Hematopoietic multipotent progenitor cell treated with erythropoietin and hydrocortisone succinate and interleukin-3 and kit ligand, for 15 days (in vitro differentiated cells): Measurements from ENCODE around the gene TRMT1.

Source experiments
- DNase-seq: peaks from one replicate; pipeline ENCODE4 v3.0.0-alpha.2; 2015; ENCODE audit warnings: low spot score

The TRMT1 gene

DNA sequence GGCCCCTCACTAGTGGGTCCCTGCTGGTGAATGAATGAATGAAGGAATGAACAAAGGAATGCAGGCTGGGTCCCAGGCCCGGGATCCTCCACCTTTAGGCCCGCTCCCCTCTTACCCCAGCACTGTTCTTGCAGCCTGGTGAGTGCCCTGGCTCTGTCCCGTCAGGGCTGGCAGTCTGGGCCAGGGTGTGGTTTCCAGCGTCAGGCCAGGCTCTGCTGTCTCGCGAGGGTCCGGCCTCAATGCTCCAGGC is 14.2 kb downstream of the TRMT1 start:
- no peak for DNase-seq

- DNase-seq: no peak
Measured at GRCh38 chr19:13101590-13102415, 14.7 kb downstream of the TRMT1 start.

GRCh38 chr19:13100841-13101589 is 15.5 kb downstream of the TRMT1 start:
- peak; percentile 64 for DNase-seq

- DNase-seq: peak; percentile 50
Measured at GRCh38 chr19:13100031-13100588, 16.4 kb downstream of the TRMT1 start.

DNA sequence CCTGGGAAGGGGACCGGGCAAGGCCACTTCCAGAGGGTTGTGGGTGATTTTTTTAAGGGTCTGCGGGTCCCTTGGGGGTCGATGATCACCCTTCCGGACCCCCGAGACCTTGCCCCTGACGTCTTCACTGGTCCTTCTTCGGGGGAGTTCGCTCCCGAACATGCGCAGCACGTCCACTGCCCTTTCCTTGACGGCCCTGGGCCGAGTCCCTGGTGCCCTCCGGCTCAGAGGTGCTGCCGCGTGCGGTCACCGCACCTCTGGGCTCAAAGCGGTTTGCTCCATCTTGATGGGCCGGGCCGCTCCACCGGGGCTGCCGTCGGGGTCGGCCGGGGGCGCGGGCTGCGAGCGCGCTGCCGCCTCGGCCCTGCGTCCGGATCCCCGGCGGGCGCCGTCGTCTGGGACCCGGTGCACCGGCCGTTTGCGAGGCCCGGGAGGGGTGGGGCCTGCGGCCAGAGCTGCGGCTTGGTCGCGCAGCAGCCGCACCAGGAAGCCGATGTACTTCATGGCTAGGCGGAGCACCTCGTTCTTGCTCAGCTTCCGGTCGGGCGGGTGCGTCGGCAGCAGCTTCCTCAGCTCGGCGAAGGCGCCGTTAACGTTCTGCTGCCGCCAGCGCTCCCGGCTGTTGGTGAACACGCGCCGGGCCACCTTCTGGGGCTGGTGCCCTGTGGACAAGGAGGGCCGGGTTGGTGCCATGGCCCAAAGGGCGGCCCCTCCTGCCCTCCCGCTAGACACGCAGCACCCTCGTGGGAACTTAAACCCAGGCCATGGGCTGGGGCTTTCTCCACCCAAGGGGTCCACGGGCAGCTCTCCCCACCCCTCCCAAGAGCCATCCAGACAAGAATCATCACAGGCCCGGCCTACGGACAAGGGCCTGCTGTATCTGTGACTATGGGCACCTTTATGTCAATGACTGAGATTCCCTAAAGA is 17.2 kb downstream of the TRMT1 start:
- peak; percentile 79 for DNase-seq

DNA sequence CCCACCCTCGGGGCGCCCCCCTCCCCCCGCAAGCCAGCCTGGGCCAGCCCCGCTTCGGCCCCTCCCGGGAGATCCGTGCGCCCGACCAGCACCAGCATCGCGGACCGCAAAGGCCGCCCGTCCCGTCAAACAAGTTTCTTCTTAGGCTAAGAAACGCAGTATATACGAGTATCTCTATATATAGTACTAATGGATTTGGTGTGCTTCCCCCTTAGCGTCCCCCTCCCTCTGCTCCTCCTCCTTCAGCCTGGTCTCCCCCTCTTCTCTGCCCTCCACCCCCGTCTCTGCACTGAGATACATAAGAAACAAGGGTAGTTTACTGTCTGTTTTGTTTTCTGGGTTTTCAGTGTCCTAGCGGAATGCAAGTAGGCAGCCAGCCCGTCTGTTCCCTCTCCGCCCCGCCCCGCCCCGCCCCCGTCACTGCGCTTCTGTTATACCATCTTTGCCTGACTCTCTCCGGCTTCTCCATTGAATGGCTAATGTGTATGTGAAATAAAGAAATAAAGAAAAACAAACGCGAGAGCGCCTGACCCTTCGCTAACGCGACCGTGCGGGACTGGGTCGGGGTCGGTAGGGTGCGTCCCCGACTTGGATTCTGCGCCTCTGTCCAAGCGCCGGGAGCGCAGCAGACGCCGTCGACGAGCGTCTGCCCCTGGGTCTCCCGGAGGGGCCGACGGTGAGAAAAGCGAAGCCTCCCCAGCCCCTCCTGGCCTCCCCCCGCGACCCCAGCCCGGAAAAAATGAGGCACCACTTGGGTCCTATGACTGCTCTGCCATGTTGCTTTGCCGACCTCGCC is 18.1 kb downstream of the TRMT1 start:
- peak; percentile 83 for DNase-seq

GRCh38 chr19:13097463-13098258 is 18.9 kb downstream of the TRMT1 start:
- DNase-seq: peak; percentile 83

- peak; percentile 65 for DNase-seq
Measured at GRCh38 chr19:13097033-13097462, 19.5 kb downstream of the TRMT1 start.

- DNase-seq: peak; percentile 66
Measured at GRCh38 chr19:13095934-13096927, 20.3 kb downstream of the TRMT1 start.

GRCh38 chr19:13095393-13095784 is 21.2 kb downstream of the TRMT1 start:
- no peak for DNase-seq

GRCh38 chr19:13094771-13095392 is 21.7 kb downstream of the TRMT1 start:
- DNase-seq: no peak

- no peak for DNase-seq
Measured at GRCh38 chr19:13094106-13094504, 22.4 kb downstream of the TRMT1 start.

GRCh38 chr19:13093407-13094105 is 23.0 kb downstream of the TRMT1 start:
- DNase-seq: peak; percentile 88

DNA sequence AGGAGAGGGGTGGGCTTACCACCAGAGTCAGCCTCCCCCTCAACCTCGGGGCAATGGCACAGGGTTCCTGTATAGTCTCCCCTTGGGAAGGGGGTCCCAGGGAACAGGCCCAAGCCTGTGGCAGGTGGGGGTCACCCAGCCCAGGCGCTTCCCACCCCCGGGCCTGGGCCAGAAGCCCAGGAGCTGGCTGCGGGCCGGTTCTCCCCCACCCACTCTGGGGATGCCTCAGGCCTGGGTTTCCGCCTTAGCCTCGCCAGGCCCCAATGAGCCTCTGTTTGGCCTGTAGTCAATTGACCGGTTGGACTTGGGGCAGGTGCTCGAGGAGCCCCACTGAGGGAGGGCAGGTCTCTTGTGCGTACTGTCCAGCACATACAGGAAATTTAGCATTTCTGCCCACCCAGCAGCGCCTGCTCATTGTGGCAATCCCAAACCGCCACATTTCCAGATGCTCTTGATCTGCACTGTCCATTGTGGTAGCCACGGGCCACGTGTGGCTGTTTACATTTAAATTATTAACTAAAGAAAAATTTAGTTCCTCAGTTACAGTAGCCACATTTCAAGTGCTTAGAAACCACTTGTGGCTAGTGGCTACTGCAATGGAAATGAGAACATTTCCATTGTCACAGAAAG is 23.8 kb downstream of the TRMT1 start:
- DNase-seq: no peak

DNA sequence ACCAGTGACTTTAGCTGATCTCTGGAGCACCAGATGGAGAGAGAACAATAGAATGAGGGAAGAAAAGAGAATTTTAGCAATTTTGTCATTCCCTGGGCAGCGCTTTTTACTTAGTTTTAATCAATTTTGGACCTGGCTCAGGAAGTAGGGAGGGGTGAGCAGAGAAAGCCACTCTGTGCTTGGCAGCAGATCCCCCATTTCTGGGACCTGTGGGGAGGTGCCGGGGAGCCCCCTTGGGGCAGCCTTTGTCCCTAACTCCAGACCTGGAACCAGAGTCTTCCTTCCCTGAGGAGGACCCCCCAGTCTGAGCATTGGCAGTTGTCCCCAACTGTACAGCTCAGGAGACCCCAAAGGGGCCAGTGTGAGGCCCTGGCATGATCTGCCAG is 24.4 kb downstream of the TRMT1 start:
- no peak for DNase-seq

DNA sequence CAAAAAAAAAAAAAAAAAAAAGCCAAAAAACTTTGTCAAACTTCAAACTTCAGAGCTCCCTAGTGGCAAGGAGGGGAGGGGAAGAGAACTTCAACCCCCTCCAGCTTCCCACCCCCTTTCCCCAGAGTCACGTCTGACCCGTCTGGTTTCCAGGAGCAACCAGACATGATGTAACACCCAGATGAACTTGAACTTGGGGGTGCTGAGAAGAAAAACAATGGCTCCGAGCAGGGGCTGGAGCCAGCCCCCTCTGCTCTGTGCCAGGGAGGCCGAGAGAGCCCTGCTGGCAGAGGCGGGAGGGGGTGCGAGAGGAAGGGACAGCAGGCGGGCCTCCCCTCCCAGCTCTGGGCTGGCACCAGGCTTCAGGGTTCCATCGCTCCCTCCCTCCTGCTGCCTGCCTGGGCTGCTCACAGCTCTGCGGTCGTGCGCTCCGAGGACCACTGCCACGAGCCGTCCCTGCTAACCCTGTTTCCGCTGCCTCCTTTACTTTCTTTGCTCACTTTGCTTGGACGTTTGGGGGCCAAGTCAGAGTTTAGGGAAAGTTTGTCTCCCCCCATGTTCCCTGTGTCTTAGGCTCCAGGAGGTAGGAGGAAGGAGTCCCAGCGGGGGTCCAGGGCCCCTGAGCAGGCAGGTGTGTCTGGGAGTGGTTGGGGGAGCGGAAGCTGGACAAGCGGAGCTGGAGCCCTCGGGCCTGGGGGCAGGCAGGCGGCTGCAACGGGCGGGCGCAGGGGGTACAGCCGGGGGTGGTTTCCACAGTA is 25.0 kb downstream of the TRMT1 start:
- no peak for DNase-seq
